Ishikawa (cell line): ENCODE data around the gene PLCH1.

Source experiments
- CEBPB ChIP-seq: IDR thresholded peaks from 2 replicates; pipeline ENCODE4 v1.6.1; 2012
- CREB1 ChIP-seq: IDR thresholded peaks from 2 replicates; pipeline ENCODE4 v1.6.1; 2012; ENCODE audit warnings: low read depth
- EGR1 ChIP-seq: IDR thresholded peaks from 2 replicates; pipeline ENCODE4 v1.6.1; 2012
- EP300 ChIP-seq: IDR thresholded peaks from 2 replicates; pipeline ENCODE4 v1.6.1; 2012; ENCODE audit warnings: borderline replicate concordance
- FOXM1 ChIP-seq: IDR thresholded peaks from 2 replicates; pipeline ENCODE4 v1.6.1; 2012; ENCODE audit warnings: low read depth, borderline replicate concordance
- NFIC ChIP-seq: IDR thresholded peaks from 2 replicates; pipeline ENCODE4 v1.6.1; 2012
- RAD21 ChIP-seq: IDR thresholded peaks from 2 replicates; pipeline ENCODE4 v1.6.1; 2012; ENCODE audit warnings: low read depth
- TAF1 ChIP-seq: IDR thresholded peaks from 2 replicates; pipeline ENCODE4 v1.6.1; 2012; ENCODE audit warnings: low read depth, mild to moderate bottlenecking
- TCF12 ChIP-seq: IDR thresholded peaks from 2 replicates; pipeline ENCODE4 v1.6.1; 2012; ENCODE audit warnings: low read depth
- TEAD4 ChIP-seq: IDR thresholded peaks from 2 replicates; pipeline ENCODE4 v1.6.1; 2012
- USF1 ChIP-seq: IDR thresholded peaks from 2 replicates; pipeline ENCODE4 v1.6.1; 2012
- YY1 ChIP-seq: IDR thresholded peaks from 2 replicates; pipeline ENCODE4 v1.6.1; 2012; ENCODE audit warnings: low read depth
- ZBTB7A ChIP-seq: IDR thresholded peaks from 2 replicates; pipeline ENCODE4 v1.6.1; 2012; ENCODE audit warnings: low read depth
- TF ChIP-seq, protein P1 (sequence below): IDR thresholded peaks from 2 replicates; pipeline ENCODE4 v1.6.1; 2012; ENCODE audit warnings: low read depth, mild to moderate bottlenecking
- TF ChIP-seq, protein P2 (sequence below): IDR thresholded peaks from 2 replicates; pipeline ENCODE4 v1.6.1; 2012

The PLCH1 gene

GRCh38 chr3:155701882-155702465 lies 42.9 kb downstream of the PLCH1 start:
- peak; percentile 72 for TF ChIP-seq RAD21
- TF ChIP-seq, protein P1, sequence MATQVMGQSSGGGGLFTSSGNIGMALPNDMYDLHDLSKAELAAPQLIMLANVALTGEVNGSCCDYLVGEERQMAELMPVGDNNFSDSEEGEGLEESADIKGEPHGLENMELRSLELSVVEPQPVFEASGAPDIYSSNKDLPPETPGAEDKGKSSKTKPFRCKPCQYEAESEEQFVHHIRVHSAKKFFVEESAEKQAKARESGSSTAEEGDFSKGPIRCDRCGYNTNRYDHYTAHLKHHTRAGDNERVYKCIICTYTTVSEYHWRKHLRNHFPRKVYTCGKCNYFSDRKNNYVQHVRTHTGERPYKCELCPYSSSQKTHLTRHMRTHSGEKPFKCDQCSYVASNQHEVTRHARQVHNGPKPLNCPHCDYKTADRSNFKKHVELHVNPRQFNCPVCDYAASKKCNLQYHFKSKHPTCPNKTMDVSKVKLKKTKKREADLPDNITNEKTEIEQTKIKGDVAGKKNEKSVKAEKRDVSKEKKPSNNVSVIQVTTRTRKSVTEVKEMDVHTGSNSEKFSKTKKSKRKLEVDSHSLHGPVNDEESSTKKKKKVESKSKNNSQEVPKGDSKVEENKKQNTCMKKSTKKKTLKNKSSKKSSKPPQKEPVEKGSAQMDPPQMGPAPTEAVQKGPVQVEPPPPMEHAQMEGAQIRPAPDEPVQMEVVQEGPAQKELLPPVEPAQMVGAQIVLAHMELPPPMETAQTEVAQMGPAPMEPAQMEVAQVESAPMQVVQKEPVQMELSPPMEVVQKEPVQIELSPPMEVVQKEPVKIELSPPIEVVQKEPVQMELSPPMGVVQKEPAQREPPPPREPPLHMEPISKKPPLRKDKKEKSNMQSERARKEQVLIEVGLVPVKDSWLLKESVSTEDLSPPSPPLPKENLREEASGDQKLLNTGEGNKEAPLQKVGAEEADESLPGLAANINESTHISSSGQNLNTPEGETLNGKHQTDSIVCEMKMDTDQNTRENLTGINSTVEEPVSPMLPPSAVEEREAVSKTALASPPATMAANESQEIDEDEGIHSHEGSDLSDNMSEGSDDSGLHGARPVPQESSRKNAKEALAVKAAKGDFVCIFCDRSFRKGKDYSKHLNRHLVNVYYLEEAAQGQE, result no peak

GRCh38 chr3:155697542-155697941 lies 47.3 kb downstream of the PLCH1 start:
- TF ChIP-seq CEBPB (no peak), USF1 (no peak), NFIC (no peak), ZBTB7A (no peak)

GRCh38 chr3:155690921-155691320 lies 54.0 kb downstream of the PLCH1 start:
- TF ChIP-seq TEAD4 (no peak), CEBPB (no peak), FOXM1 (no peak), YY1 (no peak), NFIC (no peak), TCF12 (no peak), CREB1 (no peak), RAD21 (no peak)

DNA sequence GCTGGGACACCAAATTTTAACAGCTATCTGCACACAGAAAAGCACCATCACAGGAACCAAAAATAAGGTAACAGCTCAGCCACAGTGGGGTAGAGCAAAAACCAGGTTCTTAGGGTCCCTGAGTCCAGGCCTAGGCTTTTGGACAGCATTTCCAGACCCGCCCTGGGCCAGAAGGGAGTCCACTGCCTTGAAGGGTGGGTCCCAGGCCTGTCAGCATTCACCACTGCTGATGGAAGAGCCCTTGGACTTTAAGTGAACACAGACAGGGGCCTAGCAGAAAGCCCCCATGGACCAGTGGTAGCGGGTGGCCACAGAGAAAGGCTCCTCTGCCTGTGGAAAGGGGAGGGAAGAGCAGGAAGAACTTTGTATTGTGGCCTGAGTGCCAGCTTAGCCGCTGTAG lies 56.4 kb downstream of the PLCH1 start:
- TF ChIP-seq CEBPB, result no peak
- TF ChIP-seq, protein P1, result no peak
- TF ChIP-seq CREB1, result no peak
- no peak for TF ChIP-seq TAF1
- no peak for TF ChIP-seq ZBTB7A
- TF ChIP-seq NFIC, result no peak
- no peak for TF ChIP-seq TEAD4

GRCh38 chr3:155683344-155683720 lies 61.5 kb downstream of the PLCH1 start:
- TF ChIP-seq EGR1 (no peak), TCF12 (no peak), RAD21 (no peak), ZBTB7A (no peak), YY1 (no peak), USF1 (no peak), CEBPB (no peak), EP300 (no peak)
- TF ChIP-seq, protein P1, result no peak
- TF ChIP-seq, protein P2, sequence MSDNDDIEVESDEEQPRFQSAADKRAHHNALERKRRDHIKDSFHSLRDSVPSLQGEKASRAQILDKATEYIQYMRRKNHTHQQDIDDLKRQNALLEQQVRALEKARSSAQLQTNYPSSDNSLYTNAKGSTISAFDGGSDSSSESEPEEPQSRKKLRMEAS, result no peak
